ENCODE data around the gene KCNG2.

The KCNG2 gene

DNA sequence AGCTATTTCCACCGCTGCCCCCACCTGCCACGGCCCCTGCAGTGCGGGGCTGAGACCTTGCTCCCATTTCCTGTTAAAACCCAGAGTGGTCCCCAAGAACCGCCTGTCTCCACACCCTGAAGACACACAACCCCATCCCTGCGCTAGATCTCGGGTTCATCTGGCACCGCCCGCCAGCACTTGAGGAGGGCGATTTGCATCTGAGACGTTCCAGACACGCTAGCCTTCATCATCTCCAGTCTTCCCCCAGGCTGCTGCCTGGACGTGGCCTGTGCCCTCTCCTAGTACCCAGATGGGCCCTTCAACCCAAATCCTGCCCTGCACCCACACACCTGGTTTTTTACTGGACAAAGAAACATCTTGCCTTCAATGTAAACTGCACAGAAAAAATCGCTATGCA, 103.9 kb downstream of the KCNG2 start:
- no peak for DNase-seq (ENCODE audit: low read depth)
- H3K4me3 ChIP-seq (replicated peaks; ENCODE audit: low read depth, low read length), result no peak overlapping the region
- TF ChIP-seq, protein P1, sequence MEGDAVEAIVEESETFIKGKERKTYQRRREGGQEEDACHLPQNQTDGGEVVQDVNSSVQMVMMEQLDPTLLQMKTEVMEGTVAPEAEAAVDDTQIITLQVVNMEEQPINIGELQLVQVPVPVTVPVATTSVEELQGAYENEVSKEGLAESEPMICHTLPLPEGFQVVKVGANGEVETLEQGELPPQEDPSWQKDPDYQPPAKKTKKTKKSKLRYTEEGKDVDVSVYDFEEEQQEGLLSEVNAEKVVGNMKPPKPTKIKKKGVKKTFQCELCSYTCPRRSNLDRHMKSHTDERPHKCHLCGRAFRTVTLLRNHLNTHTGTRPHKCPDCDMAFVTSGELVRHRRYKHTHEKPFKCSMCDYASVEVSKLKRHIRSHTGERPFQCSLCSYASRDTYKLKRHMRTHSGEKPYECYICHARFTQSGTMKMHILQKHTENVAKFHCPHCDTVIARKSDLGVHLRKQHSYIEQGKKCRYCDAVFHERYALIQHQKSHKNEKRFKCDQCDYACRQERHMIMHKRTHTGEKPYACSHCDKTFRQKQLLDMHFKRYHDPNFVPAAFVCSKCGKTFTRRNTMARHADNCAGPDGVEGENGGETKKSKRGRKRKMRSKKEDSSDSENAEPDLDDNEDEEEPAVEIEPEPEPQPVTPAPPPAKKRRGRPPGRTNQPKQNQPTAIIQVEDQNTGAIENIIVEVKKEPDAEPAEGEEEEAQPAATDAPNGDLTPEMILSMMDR (IDR thresholded peaks at IDR 0.05; ENCODE audit: low read length, missing control alignments), result no peak

DNA sequence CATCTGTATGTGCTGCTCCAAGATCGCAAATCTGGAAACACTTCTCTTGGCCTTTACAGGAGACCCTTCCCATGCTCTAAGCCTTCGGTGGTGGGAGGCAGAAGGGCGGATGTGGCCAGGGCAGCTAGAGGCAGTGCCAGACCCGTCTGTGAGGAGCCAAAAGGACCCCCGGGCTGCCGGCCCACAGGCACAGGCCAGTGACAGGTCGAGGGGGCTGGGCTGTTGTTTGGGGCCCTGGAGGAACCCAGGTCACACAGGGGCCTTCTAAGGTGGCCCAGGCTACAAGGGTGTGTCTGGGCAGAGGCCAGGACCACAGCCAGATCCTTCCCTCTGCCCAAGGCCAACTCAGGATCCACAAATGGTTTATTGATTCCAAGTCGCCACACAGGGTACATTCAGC, 104.3 kb downstream of the KCNG2 start:
- no peak for DNase-seq (ENCODE audit: low read depth)
- TF ChIP-seq, protein P1 (IDR thresholded peaks at IDR 0.05; ENCODE audit: low read length, missing control alignments), result no peak

DNA sequence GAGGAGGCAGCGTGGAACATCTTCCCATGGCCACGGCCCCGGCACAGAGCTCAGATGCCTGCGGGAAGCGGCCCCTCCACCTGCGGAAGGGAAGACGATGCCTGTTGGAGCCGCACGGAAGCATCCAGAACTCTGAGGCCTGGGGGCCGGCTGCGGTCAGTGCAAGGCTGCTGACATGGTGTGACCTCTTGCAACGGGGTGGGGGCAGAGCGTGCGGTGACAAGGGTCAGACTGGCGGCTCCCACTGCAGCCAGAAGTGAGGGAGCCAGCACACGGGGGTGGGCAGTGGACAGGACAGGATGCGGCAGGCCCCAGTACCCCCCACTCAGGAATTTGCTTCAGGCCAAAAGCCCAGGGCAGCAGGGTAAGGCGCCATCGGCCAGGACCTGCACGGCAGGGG, 104.9 kb downstream of the KCNG2 start:
- no peak for DNase-seq (ENCODE audit: low read depth)
- TF ChIP-seq, protein P1 (IDR thresholded peaks at IDR 0.05; ENCODE audit: low read length, missing control alignments), result no peak
- no peak overlapping the region for H3K4me3 ChIP-seq (replicated peaks; ENCODE audit: low read depth, low read length)

More for the DNA sequence above, 104.3 kb downstream of the KCNG2 start:
- no peak overlapping the region for H3K4me3 ChIP-seq (replicated peaks; ENCODE audit: low read depth, low read length)

DNA sequence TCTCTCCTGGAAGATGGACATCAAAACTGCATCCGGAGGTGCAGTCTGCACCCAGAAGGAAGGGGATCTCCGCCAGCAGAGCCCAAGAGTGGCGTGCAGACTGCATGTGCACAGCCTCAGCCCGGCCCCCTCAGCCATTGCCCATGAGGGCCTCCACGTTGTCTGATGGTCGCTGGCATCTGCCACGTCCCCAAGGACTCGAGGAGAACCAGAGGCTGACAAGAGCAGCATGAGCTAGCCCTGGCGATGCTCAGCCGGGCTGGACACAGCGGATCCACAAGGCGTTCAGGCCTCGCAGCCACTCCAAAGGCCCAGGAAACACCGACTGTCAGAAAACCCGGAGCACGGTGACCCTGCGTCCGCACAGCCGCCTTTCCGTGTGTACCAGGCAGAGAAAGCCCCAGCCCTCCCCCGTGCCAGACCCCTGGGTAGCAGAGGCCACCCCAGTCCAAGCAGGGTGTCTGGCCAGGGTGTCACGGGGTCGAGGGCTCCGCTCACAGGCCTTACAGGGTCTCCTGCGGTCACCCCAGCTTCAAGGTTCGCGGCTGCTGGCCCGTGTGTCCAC, 105.4 kb downstream of the KCNG2 start:
- H3K4me3 ChIP-seq (replicated peaks; ENCODE audit: low read depth, low read length), result no peak overlapping the region
- TF ChIP-seq, protein P1 (IDR thresholded peaks at IDR 0.05; ENCODE audit: low read length, missing control alignments), result no peak
- no peak for DNase-seq (ENCODE audit: low read depth)

DNA sequence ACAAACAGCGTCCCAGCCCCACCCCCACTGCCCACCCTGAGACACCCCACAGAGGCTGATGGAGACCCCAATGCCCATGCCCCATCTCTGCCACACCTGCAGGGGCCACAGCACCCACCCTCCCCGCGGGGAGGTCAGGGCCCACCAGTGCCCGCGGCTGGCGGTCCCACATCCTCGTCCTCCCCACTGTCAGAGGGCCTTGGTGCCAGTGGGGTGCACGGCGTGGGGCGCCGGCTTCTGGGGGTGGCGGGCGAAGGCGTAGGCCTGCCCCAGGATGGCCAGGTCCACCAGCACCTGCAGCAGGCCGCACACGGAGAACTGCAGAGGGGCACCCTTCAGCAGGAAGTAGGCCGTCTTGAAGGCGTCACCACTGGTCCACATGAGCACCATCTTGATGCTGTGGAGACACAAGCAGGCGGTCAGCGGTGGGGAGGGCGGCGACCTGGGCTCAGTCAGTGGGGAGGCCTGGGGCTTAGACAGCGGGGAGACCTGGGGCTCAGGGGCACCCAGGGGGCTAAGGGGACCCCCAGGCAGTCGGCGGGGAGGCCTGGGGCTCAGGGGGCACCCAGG, 106.1 kb downstream of the KCNG2 start:
- TF ChIP-seq, protein P1 (IDR thresholded peaks at IDR 0.05; ENCODE audit: low read length, missing control alignments), result no peak
- no peak for DNase-seq (ENCODE audit: low read depth)
- no peak overlapping the region for H3K4me3 ChIP-seq (replicated peaks; ENCODE audit: low read depth, low read length)

DNA sequence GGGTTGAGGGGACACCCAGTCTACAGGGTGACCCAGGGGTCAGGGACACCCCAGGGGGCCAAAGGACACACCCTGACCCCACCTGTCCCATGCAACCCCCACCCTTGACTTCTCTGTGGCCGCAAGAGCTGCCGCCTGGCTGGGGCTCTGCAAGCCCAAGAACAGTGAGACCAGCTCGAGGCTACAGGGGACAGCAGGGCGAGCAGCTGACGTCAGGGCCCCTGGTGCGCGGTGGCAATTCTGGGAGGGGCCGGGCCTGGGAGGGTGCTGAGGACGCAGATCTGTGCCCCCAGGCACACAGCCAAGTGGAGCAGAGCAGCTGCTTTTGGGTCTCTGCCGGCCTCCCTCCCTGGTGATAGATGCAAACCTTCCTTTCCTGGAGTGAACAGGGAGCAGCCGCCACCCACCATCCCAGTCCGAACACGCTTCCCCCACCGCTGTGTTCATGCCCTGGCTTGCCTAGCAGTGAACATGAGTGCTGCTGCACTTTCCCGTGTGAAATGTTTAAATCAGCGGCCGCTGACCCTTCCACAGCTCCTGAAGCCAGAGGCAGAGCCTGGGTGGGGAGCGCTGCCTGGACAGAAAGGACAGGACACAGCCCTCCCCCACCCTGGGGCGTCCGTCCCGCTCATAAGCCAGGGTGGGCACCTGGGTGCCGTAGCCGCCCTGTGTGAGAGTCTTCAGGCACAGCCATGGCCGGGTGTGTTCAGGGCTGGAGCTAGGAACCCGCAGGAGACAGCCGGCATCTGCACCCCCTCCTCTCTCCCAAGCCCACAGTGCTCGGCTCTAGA, 106.8 kb downstream of the KCNG2 start:
- no peak for DNase-seq (ENCODE audit: low read depth)
- TF ChIP-seq, protein P1 (IDR thresholded peaks at IDR 0.05; ENCODE audit: low read length, missing control alignments), result no peak

More for the DNA sequence above, 106.8 kb downstream of the KCNG2 start:
- H3K4me3 ChIP-seq (replicated peaks; ENCODE audit: low read depth, low read length), result no peak overlapping the region
